Osteocyte (in vitro differentiated cells): ENCODE measurements around the gene ABLIM2. TPM values are rescaled to one million over a fixed set of nuclear protein-coding genes. Genes with fewer than 3 reads are reported as not detected.

Experiments
- DNase-seq: peaks from one replicate; pipeline ENCODE4 v3.0.0; 2021; ENCODE audit warnings: mixed read lengths; ENCODE audit not compliant: unreplicated experiment; ENCODE audit errors: extremely low spot score
- H3K27ac Mint-ChIP-seq: one replicate; pipeline ENCODE4 v1.8.0; 2021; ENCODE audit warnings: mild to moderate bottlenecking, mixed read lengths; ENCODE audit not compliant: unreplicated experiment
- H3K27me3 Mint-ChIP-seq: one replicate; pipeline ENCODE4 v1.8.0; 2021; ENCODE audit warnings: mixed read lengths; ENCODE audit not compliant: unreplicated experiment
- H3K36me3 Mint-ChIP-seq: one replicate; pipeline ENCODE4 v1.8.0; 2021; ENCODE audit warnings: mixed read lengths; ENCODE audit not compliant: unreplicated experiment
- H3K4me1 Mint-ChIP-seq: one replicate; pipeline ENCODE4 v1.8.0; 2021; ENCODE audit warnings: mixed read lengths; ENCODE audit not compliant: unreplicated experiment
- H3K4me3 Mint-ChIP-seq: one replicate; pipeline ENCODE4 v1.8.0; 2021; ENCODE audit warnings: mild to moderate bottlenecking, moderate library complexity, mixed read lengths; ENCODE audit not compliant: unreplicated experiment
- H3K9me3 Mint-ChIP-seq: one replicate; pipeline ENCODE4 v1.8.0; 2021; ENCODE audit warnings: mixed read lengths; ENCODE audit not compliant: unreplicated experiment
- CTCF ChIP-seq: fragments of 200-600 bp; sonication (generic); IDR thresholded peaks from 2 replicates; pipeline ENCODE4 v1.5.0; 2021; ENCODE audit warnings: antibody characterized with exemption, mild to moderate bottlenecking, moderate library complexity
- total RNA-seq: library from RNA; stranded (reverse); gene quantifications from 2 replicates; pipeline ENCODE4 v1.2.1, GENCODE V29; 2021

ABLIM2 gene
- total RNA-seq, 1 donor from 2014 or later: 0.24 TPM

- no peak for TF ChIP-seq CTCF
- H3K36me3 Mint-ChIP-seq: no peaks in the 10 kb centered on the region
- H3K27me3 Mint-ChIP-seq: no peaks in the 10 kb centered on the region
- no peak overlapping the region for H3K27ac Mint-ChIP-seq
- H3K9me3 Mint-ChIP-seq: no peaks in the 10 kb centered on the region
- DNase-seq: no peak
- H3K4me3 Mint-ChIP-seq: no peak overlapping the region
- peaks cover 41% of the 10 kb centered on the region for H3K4me1 Mint-ChIP-seq
These were observed 192.1 kb downstream of the ABLIM2 start for GRCh38 chr4:7966281-7967062.

GRCh38 chr4:7964890-7965662 is 193.5 kb downstream of the ABLIM2 start:
- H3K9me3 Mint-ChIP-seq: no peaks in the 10 kb centered on the region
- DNase-seq: no peak
- H3K27ac Mint-ChIP-seq: no peak overlapping the region
- TF ChIP-seq CTCF: no peak
- H3K27me3 Mint-ChIP-seq: no peaks in the 10 kb centered on the region
- no peaks in the 10 kb centered on the region for H3K36me3 Mint-ChIP-seq
- H3K4me3 Mint-ChIP-seq: no peak overlapping the region
- peaks cover 32% of the 10 kb centered on the region for H3K4me1 Mint-ChIP-seq

GRCh38 chr4:7964459-7964858 is 194.2 kb downstream of the ABLIM2 start:
- DNase-seq: no peak
- no peaks in the 10 kb centered on the region for H3K9me3 Mint-ChIP-seq
- no peak for TF ChIP-seq CTCF
- no peak overlapping the region for H3K27ac Mint-ChIP-seq
- H3K27me3 Mint-ChIP-seq: no peaks in the 10 kb centered on the region
- H3K4me3 Mint-ChIP-seq: no peak overlapping the region
- no peaks in the 10 kb centered on the region for H3K36me3 Mint-ChIP-seq
- peaks cover 26% of the 10 kb centered on the region for H3K4me1 Mint-ChIP-seq

DNA sequence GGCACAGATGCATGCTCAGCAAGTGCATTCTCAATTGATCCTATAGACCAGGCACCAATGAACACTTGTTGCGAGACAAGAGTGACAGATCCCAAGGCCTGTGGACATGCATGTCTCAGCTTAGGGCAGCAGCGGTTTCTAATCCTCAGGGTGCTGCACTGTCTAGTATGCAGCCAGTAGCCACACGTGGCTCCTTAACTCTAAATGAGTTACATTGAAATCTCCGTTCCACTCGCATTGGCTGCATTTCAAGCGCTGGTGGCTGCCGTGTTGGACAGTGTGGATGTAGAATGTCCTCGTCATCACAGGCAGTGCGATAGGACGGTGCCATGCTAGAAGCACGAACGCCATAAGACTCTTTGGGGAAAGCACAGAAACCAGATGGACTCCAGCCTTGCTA is 194.9 kb downstream of the ABLIM2 start:
- Mint-ChIP-seq H3K36me3 (no peaks in the 10 kb centered on the region), H3K4me1 (peaks cover 23% of the 10 kb centered on the region), H3K9me3 (no peaks in the 10 kb centered on the region), H3K27me3 (no peaks in the 10 kb centered on the region), H3K4me3 (no peak overlapping the region), H3K27ac (no peak overlapping the region)
- TF ChIP-seq CTCF: no peak
- DNase-seq: no peak
